AG09309 (cell line): ENCODE measurements around the gene ANKRD33.

Source experiments
- DNase-seq: peaks from one replicate; pipeline ENCODE4 v3.0.0-alpha.2; 2010; ENCODE audit warnings: low read depth
- H3K4me3 ChIP-seq: 2 replicates; pipeline ENCODE4 v1.5.1; 2011; ENCODE audit warnings: mild to moderate bottlenecking, low read depth, low read length, moderate library complexity; ENCODE audit not compliant: control insufficient read depth
- CTCF ChIP-seq: IDR thresholded peaks from 2 replicates; pipeline ENCODE4 v1.5.1; 2011; ENCODE audit warnings: mild to moderate bottlenecking, low read depth, low read length, inconsistent platforms; ENCODE audit not compliant: insufficient read depth, control insufficient read depth; ENCODE audit errors: missing control alignments

Gene ANKRD33

GRCh38 chr12:51911788-51912711 lies 24.1 kb downstream of the ANKRD33 start:
- DNase-seq: no peak
- TF ChIP-seq CTCF: no peak
- H3K4me3 ChIP-seq: no peak overlapping the region

- no peak for DNase-seq
- no peak overlapping the region for H3K4me3 ChIP-seq
- no peak for TF ChIP-seq CTCF
These were observed 25.4 kb downstream of the ANKRD33 start for GRCh38 chr12:51913071-51914033.

- no peak for DNase-seq
- TF ChIP-seq CTCF: no peak
- H3K4me3 ChIP-seq: no peak overlapping the region
These were observed 26.4 kb downstream of the ANKRD33 start for GRCh38 chr12:51914034-51914923.

- DNase-seq: no peak
- no peak overlapping the region for H3K4me3 ChIP-seq
- TF ChIP-seq CTCF: no peak
These were observed 27.2 kb downstream of the ANKRD33 start for GRCh38 chr12:51915003-51915625.

GRCh38 chr12:51915951-51916350 lies 28.0 kb downstream of the ANKRD33 start:
- TF ChIP-seq CTCF: no peak
- DNase-seq: no peak
- no peak overlapping the region for H3K4me3 ChIP-seq
